Measurements from ENCODE around the gene ASB7.

Gene ASB7

DNA sequence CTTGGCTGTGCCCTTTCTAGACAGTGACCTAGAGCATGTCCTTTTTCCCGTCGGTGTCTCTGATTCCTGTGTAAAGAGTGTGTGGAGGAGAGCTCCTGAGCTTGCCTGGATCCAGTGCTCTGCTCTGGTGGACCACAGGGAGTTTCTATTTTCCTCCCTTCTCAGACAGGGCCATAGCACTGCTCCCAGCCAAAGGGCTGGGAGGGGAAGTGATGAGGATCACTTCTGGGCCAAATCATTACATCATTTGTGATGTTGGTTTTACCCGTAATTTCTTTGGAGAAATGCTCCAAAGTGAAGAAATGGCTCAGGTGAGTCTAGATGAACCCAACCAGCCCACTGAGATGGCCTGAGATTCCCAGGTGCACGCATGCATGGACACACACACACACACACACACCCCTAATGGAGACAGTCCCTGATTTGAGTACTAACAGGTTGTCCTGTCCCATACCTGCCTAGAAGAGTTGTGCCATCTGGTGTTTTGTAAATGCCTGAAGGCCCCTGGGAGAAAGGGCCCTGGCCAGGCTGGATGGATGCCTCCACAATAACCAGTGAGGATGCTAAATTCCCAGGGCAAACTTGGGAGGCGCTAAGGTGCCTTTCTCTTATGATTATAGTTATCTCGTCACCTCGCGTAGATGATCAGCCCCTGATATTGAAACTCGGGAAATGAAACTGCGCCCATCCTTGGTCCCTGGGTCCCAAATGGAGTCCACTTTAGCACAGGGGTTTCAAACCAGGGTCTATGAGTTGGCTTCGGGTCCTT lies 86.9 kb downstream of the ASB7 start:
- in situ Hi-C loops (cut with HindIII; ENCODE audit: low sequenced_read_pairs) = no loop called here
- no peak for DNase-seq (ENCODE audit: low read depth, low spot score)
- H3K4me3 ChIP-seq (ENCODE audit: low read depth, low read length) = no peak overlapping the region
- TF ChIP-seq, protein P1, sequence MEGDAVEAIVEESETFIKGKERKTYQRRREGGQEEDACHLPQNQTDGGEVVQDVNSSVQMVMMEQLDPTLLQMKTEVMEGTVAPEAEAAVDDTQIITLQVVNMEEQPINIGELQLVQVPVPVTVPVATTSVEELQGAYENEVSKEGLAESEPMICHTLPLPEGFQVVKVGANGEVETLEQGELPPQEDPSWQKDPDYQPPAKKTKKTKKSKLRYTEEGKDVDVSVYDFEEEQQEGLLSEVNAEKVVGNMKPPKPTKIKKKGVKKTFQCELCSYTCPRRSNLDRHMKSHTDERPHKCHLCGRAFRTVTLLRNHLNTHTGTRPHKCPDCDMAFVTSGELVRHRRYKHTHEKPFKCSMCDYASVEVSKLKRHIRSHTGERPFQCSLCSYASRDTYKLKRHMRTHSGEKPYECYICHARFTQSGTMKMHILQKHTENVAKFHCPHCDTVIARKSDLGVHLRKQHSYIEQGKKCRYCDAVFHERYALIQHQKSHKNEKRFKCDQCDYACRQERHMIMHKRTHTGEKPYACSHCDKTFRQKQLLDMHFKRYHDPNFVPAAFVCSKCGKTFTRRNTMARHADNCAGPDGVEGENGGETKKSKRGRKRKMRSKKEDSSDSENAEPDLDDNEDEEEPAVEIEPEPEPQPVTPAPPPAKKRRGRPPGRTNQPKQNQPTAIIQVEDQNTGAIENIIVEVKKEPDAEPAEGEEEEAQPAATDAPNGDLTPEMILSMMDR (IDR thresholded peaks at IDR 0.05; ENCODE audit: low read depth, low read length) = no peak

DNA sequence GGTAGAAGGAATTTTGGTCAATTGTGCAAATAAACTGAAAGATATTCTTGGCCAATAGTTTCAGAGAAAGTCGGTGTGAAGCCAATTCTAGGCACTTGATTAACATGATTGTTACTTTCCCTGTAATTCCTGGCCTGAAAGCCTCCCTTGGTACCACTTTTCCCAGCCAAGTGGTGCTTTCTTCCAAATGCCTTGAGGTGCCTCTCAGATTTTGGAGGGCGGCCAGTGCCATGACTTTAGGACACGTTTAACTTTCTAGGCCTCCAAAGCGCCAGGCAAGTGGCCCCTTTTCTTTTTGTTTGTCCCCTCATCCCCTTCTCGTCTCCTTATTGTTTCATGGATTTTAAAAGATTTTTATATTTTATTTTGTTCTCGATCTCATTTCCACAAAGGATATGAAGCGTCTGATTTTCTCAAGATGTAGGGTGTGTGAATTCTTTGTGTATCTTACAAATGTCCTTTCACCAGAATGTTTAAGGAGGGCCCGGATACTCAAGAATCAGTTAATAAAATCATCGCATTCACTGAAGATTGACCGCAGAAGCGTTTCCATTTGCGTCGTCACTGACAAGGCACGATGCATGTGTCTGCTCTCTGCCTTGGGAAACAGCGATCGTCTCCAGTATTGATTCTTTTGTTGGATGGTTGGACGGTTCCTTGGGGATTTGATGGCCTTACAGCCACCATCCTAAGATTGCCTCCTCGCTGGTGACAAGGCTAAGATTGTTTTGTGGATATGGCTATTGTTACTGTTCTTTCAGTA lies 87.8 kb downstream of the ASB7 start:
- TF ChIP-seq, protein P1 (IDR thresholded peaks at IDR 0.05; ENCODE audit: low read depth, low read length) = no peak
- in situ Hi-C loops (cut with HindIII; ENCODE audit: low sequenced_read_pairs) = no loop called here
- no peak for DNase-seq (ENCODE audit: low read depth, low spot score)
- no peak overlapping the region for H3K4me3 ChIP-seq (ENCODE audit: low read depth, low read length)

DNA sequence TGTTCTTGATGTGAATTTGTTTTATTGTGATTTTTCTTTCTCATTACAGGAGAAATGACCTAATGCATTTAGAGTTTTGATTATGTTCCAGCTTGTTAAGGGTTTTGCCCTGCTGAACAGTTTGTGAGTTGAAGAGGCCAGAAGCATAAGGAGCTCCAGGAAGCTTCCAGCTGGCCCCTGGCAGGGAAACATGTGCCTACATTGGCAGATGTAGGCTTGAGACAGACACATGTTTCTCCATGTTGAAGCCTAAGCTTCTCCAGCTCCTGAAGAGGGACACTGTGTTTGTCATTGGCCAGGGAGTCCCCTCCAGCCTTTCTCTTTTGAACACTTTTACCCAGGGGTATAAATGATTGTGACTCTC lies 88.4 kb downstream of the ASB7 start:
- TF ChIP-seq, protein P1 (IDR thresholded peaks at IDR 0.05; ENCODE audit: low read depth, low read length) = no peak
- no peak overlapping the region for H3K4me3 ChIP-seq (ENCODE audit: low read depth, low read length)
- no peak for DNase-seq (ENCODE audit: low read depth, low spot score)
- in situ Hi-C loops (cut with HindIII; ENCODE audit: low sequenced_read_pairs) = no loop called here

DNA sequence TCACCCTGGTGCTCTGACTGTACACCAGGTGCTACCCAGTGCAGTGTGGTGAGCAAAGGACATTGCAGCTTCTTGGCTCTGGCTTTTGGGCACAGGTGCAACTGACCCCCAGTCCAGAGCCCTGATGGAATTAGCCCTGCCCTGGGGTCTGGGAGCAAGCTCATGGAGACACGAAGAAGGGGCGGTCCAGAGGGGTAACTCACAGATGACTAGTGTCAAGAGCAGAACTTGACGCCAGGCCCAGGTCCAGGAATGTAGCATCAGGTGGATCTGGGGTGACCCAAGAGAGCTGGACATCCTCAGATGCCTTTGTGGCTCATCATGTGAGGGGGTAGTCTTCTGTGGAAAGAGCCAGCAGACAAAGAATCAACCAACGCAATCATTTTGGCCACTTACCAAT lies 88.9 kb downstream of the ASB7 start:
- TF ChIP-seq, protein P1 (IDR thresholded peaks at IDR 0.05; ENCODE audit: low read depth, low read length) = no peak
- in situ Hi-C loops (cut with HindIII; ENCODE audit: low sequenced_read_pairs) = no loop called here
- H3K4me3 ChIP-seq (ENCODE audit: low read depth, low read length) = no peak overlapping the region
- DNase-seq (ENCODE audit: low read depth, low spot score) = no peak

DNA sequence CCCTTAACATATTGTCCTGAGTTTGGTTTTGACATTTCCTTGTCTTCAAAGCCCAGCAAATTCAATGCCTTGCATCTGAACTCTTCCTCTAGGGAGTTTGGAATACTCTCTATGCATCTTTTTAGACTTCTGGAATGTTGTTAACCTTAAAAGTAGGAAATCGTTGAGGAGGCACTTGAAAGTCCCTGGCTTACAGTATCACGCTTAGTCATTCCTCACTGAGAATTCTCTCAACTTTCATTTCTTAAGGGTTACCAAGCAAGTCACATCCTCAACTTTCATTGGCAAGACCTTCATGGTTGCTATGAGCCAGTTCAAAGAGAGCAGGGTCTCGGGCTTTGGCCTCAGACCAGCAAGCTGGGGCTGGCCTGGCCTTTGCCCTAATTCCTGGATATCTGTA lies 89.9 kb downstream of the ASB7 start:
- no peak overlapping the region for H3K4me3 ChIP-seq (ENCODE audit: low read depth, low read length)
- DNase-seq (ENCODE audit: low read depth, low spot score) = no peak
- TF ChIP-seq, protein P1 (IDR thresholded peaks at IDR 0.05; ENCODE audit: low read depth, low read length) = no peak
- in situ Hi-C loops (cut with HindIII; ENCODE audit: low sequenced_read_pairs) = no loop called here

DNA sequence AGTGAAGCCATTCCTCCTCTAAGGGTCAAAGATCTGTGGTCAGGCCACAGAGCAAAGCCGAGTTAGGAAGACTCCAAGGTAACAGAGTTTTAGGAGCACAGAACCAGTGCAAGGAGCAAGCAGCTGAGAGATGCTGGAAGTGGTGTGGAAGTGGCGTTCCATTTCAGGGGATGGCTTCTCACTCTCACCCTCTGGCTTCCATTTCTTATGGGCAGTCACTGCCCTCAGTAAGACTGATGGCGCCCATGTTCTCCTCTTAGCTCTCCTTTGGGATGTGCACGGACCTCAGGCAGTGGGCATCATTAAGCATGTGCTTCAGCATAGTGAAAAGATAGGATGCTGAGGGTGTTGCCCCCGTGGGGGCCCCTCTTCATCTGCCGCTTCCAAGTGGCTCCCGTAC lies 90.3 kb downstream of the ASB7 start:
- TF ChIP-seq, protein P1 (IDR thresholded peaks at IDR 0.05; ENCODE audit: low read depth, low read length) = no peak
- in situ Hi-C loops (cut with HindIII; ENCODE audit: low sequenced_read_pairs) = no loop called here

More for the DNA sequence above, 90.3 kb downstream of the ASB7 start:
- no peak overlapping the region for H3K4me3 ChIP-seq (ENCODE audit: low read depth, low read length)
- DNase-seq (ENCODE audit: low read depth, low spot score) = no peak
